GM18951 (cell line): ENCODE results near the gene MBNL1.
A peak's percentile ranks its signal among the peaks of the same experiment; 100 is the strongest.

Experiments
- POLR2A ChIP-seq: IDR thresholded peaks from 4 replicates; pipeline ENCODE4 v1.6.1; 2011; ENCODE audit warnings: mild to moderate bottlenecking; ENCODE audit not compliant: insufficient read length, insufficient read depth; ENCODE audit errors: extremely low read depth
- in situ Hi-C: fragments of 300-500 bp; cut with MboI; formaldehyde crosslinking; loops from one replicate; pipeline ENCODE4 v1.12.0; 2022; ENCODE audit warnings: low sequenced_read_pairs, mixed read lengths, inconsistent platforms; ENCODE audit not compliant: unreplicated experiment

MBNL1 gene

DNA sequence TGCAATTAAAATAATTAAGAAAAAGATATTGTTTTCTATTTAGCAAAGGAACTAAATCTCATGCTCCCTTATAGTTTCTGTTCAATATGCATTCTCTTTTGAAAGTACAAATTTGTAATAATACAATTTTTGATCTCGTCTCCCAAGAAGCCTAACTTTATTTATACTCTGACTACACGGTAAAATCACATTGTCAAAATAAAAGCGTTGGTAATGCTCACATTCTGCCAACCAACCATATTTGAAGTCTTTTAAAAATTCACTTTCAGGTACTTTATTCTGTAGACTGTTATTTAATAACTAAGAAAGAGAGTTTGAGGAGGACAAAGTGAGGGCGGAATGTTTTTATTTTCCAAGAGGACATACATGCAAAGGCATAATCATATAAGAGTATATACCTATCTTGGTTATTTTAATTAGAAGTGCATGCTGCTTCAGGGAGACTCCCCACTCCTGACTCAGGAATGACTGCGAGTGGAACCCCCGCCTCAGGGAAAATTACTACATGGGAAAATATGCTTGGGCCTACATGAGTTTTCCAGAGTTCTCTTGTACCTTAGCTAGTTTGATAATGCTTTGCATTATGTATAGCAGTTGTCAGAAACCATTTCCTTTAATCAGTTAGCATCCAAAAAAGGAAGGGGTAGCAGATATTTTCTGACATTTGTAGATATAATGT is 19.3 kb downstream of the MBNL1 start:
- TF ChIP-seq POLR2A: no peak
- in situ Hi-C loops: no loop called here

DNA sequence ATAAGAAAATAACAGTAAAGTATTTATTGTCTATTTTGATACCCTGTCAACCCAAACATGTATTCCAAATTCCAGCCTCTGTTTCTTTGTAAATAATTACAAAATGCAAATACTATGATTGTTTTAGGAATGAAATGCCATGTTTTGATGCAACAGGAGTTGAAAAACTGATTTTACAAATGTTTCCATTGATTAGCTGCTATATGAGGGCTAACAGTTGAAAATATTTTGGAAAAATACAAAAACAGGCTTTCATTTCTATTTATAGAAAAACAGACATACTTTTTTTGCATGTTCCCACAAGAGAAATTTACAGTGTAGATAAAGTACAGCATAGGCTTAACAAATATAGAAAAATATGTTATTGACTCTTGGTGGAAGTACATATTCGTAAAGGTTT is 20.0 kb downstream of the MBNL1 start:
- TF ChIP-seq POLR2A: no peak
- in situ Hi-C loops: no loop called here

DNA sequence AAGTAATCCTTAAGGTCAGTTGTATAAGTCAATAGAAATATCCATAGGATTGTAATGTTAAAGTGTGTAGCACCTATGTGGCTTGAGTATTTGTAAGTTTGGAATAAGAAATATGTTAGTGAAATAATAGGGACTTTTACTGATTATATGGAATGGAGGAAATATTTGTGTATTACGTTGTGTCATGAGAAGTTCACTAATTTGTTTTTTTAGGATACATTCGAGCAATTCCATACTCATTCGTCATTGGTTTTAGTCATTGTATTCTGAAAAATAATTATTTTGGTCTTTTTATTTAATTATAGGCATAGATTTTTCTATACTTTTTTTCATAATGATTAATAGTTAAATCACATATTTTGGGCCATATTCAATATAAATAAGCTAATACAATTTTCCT is 21.0 kb downstream of the MBNL1 start:
- in situ Hi-C loops: no loop called here
- TF ChIP-seq POLR2A: no peak

DNA sequence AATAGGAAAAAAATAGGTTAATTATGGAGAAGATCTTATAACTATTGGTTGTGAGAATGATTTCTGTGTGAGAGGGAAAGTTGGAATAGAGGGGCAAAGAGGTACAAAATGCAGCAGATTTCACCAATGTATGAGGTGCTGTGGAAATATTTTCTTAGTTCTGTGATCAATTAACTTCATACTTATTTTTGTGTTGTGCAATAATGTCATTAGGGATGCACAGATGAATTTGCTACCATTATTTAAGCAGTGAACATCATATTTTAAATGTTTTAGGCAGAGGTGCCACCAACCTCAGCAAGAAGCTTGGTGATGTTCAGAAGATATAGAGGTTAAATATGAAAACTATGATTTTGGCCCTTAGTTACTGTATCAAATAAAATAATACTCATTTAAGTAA is 21.6 kb downstream of the MBNL1 start:
- no peak for TF ChIP-seq POLR2A
- in situ Hi-C loops: no loop called here

- in situ Hi-C loops: no loop called here
Observed at GRCh38 chr3:152291238-152291637, 22.5 kb downstream of the MBNL1 start.

DNA sequence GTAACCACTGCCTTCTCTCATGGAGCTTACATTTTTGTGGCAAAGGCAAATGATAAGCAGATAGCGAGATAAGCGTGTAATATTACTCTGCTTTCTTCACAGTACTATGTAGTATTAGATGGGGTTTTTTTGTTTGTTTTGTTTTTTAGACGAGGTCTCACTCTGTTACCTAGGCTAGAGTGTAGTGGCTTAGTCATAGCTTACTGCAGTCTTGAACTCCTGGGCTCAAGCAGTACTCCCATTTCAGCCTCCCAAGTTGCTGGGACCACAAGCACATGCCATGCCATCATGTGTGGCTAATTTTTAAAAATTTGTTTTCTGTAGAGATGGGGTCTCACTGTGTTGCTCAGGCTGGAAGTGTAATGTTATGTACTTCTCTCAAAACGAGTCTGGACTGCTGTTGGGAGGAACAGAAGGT is 22.9 kb downstream of the MBNL1 start:
- in situ Hi-C loops: no loop called here
- no peak for TF ChIP-seq POLR2A

More at GRCh38 chr3:152291238-152291637, 22.5 kb downstream of the MBNL1 start:
- no peak for TF ChIP-seq POLR2A

DNA sequence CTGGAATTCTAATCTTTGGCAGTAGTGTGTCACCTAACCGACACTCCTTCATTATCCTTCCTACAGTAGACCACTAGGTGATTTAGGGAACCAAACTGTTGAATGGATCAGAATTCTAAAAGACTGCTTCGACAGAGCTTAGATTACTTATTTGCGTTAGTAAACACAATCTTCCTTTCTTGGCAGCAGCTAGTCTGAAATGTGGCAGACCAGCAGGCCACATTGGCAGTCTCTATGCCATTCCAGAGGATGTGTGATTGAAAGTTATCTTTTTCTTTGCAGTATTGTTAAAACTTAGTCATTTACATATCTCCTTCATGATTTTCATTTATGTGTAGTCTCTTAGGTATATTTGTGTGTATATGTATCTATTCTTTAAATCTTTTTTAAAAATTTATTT is 23.6 kb downstream of the MBNL1 start:
- no peak for TF ChIP-seq POLR2A
- in situ Hi-C loops: no loop called here

- no peak for TF ChIP-seq POLR2A
- in situ Hi-C loops: no loop called here
Observed at GRCh38 chr3:152293347-152294006, 24.7 kb downstream of the MBNL1 start.

DNA sequence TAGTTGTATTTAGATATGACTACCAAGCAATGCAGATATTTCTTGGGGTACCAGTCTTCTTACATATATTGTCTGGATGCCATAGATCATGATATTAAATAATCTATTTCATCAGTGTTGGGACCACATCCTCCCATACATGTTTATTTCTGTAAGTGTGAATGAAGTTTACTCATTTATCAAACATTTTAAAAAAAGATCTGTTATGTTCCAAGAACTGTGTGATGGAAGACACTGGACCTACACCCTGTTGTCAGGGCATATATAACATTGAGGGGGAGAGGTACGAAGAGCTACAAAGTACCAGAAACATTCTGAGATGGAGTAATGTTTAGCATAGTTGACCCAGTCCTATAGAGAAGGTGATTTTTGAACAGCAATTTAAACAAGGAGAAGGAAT is 26.6 kb downstream of the MBNL1 start:
- no peak for TF ChIP-seq POLR2A
- in situ Hi-C loops: no loop called here

DNA sequence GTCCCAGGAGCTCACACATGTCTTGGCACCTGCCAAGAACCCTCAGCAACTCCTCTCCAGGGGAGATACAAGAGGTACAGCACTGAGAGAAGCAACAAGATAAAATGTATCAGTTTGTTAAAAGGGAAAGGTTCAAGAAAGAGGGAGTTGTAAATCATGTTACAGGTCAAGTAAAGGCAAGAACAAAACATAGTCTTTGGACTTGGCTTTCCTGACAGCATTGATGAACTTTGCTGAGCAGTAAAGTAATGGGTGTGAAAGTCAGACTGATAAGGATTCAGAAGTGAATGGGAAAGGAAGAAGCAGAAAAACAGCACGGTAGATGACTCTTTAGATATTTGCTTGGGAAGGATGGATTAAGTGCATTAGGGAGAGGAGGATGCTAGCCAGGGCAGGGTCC is 27.1 kb downstream of the MBNL1 start:
- in situ Hi-C loops: no loop called here
- TF ChIP-seq POLR2A: no peak

GRCh38 chr3:152296382-152296781 is 27.7 kb downstream of the MBNL1 start:
- in situ Hi-C loops: no loop called here

GRCh38 chr3:152296971-152297370 is 28.2 kb downstream of the MBNL1 start:
- TF ChIP-seq POLR2A: no peak
- in situ Hi-C loops: no loop called here

More at GRCh38 chr3:152296382-152296781, 27.7 kb downstream of the MBNL1 start:
- TF ChIP-seq POLR2A: no peak

- TF ChIP-seq POLR2A: peak; percentile 1
- in situ Hi-C loops: no loop called here
Observed at GRCh38 chr3:152298393-152299248, 29.9 kb downstream of the MBNL1 start.
